T-helper 9 cell (primary cell): Measurements from ENCODE around the gene RAD52.

Experiments
- DNase-seq: peaks from one replicate; pipeline ENCODE4 v3.0.0-alpha.2; 2020

RAD52 gene

DNA sequence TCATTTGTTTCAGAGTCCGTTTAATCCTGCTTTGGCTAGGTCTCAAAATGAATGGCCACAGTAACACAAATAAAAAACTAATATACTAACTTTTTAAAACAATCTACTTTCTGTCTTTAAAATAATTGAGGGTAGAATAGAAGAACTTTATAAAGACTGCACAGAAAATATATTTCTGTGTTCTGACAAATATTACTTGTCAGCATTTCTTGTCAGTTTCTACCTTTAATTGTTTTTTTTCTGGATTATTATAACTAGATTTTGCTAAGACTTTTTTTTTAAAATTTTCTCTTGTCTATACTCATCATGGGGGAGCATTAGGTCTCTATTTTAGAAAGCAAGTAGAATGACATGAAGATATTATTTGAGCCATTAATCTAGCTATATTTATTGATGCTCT, 86.2 kb downstream of the RAD52 start:
- no peak for DNase-seq

DNA sequence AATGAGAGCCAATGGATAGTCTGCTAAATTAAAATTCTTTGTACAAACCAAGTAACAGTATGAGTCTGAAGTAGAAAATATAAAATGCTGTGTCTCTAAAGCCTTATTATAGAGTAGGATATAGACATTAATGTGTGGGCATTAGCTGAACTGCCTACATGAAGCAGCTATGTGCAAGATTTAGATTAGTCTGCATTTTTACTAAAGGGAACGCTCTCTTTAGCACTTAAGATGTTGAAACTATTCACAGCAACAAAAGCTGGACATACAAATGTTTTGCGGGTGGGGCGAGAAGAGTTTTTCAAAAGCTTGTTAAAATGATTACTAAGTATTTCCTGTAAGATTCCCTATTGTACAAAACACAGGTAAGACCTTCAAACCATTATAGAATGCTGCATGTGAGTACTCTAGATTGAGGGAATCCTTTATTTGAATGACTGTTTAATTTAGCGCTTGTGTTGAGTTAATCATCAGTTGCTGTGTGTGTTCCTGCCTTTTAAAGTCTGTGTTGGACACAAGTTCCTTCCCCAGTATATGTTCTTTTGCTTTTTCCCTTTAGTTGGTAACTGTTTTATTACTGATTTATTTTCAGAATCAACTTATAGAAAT, 87.1 kb downstream of the RAD52 start:
- DNase-seq: no peak
